Keratinocyte (primary cell): ENCODE results near the gene CPLX3. TPM values are rescaled to one million over a fixed set of nuclear protein-coding genes. Genes with fewer than 3 reads are reported as not detected.
A peak's percentile ranks its signal among the peaks of the same experiment; 100 is the strongest.

ENCODE experiments used
- DNase-seq: peaks from one replicate; pipeline ENCODE4 v3.0.0-alpha.2; 2011; ENCODE audit warnings: low read depth, missing footprints, low spot score
- FAIRE-seq: peaks from 2 replicates; lab custom pipeline; 2011; peaks lifted over from hg19 to GRCh38; lab: Jason Lieb, UNC
- H2AFZ ChIP-seq: 2 replicates; pipeline ENCODE4 v1.6.0; 2012; ENCODE audit warnings: low read length, control low read depth, inconsistent platforms; ENCODE audit not compliant: control insufficient read depth
- H3K27ac ChIP-seq: 2 replicates; pipeline ENCODE4 v1.5.1; 2011; ENCODE audit warnings: low read length; ENCODE audit not compliant: control insufficient read depth, insufficient read depth
- H3K27me3 ChIP-seq: 3 replicates; pipeline ENCODE4 v1.6.0; 2011; ENCODE audit warnings: low read length; ENCODE audit not compliant: control insufficient read depth, insufficient read depth; ENCODE audit errors: extremely low read depth
- H3K36me3 ChIP-seq, 2 experiments: 2 replicates in 1 of 2; 3 replicates in 1 of 2; pipeline ENCODE4 v1.5.1; 2011; ENCODE audit warnings: low read length in 2 of 2, mild to moderate bottlenecking in 1 of 2; ENCODE audit not compliant: control insufficient read depth in 2 of 2, insufficient read depth in 2 of 2; ENCODE audit errors: extremely low read depth in 1 of 2
- H3K4me1 ChIP-seq: 3 replicates; pipeline ENCODE4 v1.5.1; 2011; ENCODE audit warnings: low read length; ENCODE audit not compliant: control insufficient read depth, insufficient read depth; ENCODE audit errors: extremely low read depth
- H3K4me2 ChIP-seq: 3 replicates; pipeline ENCODE4 v1.6.0; 2011; ENCODE audit warnings: low read depth, low read length; ENCODE audit not compliant: control insufficient read depth, insufficient read depth; ENCODE audit errors: extremely low read depth
- H3K4me3 ChIP-seq, 3 experiments: fragments of 200-600 bp in 1 of 3; sonication (generic) in 1 of 3; 2 replicates in 2 of 3; 3 replicates in 1 of 3; pipeline ENCODE4 v1.5.1; 2011 to 2016; ENCODE audit warnings: low read length in 3 of 3, mild to moderate bottlenecking in 3 of 3, control low read depth in 2 of 3, inconsistent platforms in 1 of 3, low read depth in 1 of 3, mixed read lengths in 1 of 3, mixed run types in 1 of 3, moderate library complexity in 1 of 3; ENCODE audit not compliant: control insufficient read depth in 2 of 3, insufficient read depth in 2 of 3; ENCODE audit errors: extremely low read depth in 1 of 3
- H3K79me2 ChIP-seq: 2 replicates; pipeline ENCODE4 v1.6.0; 2012; ENCODE audit warnings: low read length; ENCODE audit not compliant: control insufficient read depth, insufficient read depth
- H3K9ac ChIP-seq: 3 replicates; pipeline ENCODE4 v1.6.0; 2011; ENCODE audit warnings: low read length; ENCODE audit not compliant: control insufficient read depth, insufficient read depth; ENCODE audit errors: extremely low read depth
- H3K9me1 ChIP-seq: 3 replicates; pipeline ENCODE4 v1.6.0; 2011; ENCODE audit warnings: low read length; ENCODE audit not compliant: control insufficient read depth, insufficient read depth; ENCODE audit errors: extremely low read depth
- H3K9me3 ChIP-seq: 2 replicates; pipeline ENCODE4 v1.5.1; 2012; ENCODE audit warnings: low read depth, low read length; ENCODE audit not compliant: control insufficient read depth
- H4K20me1 ChIP-seq: 3 replicates; pipeline ENCODE4 v1.6.0; 2011; ENCODE audit warnings: low read length; ENCODE audit not compliant: control insufficient read depth, insufficient read depth; ENCODE audit errors: extremely low read depth
- EZH2 ChIP-seq: IDR thresholded peaks from one replicate; pipeline ENCODE4 v1.6.1; 2012; ENCODE audit warnings: inconsistent platforms, mild to moderate bottlenecking, low read length, moderate library complexity
- dilution Hi-C: fragments of 300-500 bp; cut with MboI; formaldehyde crosslinking; loops from one replicate; pipeline ENCODE4 v1.7.0; 2020; ENCODE audit warnings: low sequenced_read_pairs; ENCODE audit not compliant: extremely low pct_ligation_motif_present
- polyA plus RNA-seq, 5 experiments: library from polyadenylated mRNA; depleted of rRNA in 3 of 5; stranded (reverse) in 3 of 5; stranded (forward) in 1 of 5; unstranded in 1 of 5; fragments of >200 nt; gene quantifications; 1 replicate in 1 of 5; 2 replicates in 3 of 5; 3 replicates in 1 of 5; pipeline versions ENCODE4 v1.2.1 to v1.2.3, GENCODE V29; 2011 to 2012; ENCODE audit warnings: missing spikeins in 2 of 5, low read depth in 1 of 5, low replicate concordance in 1 of 5
- TF ChIP-seq, protein P1 (sequence below), 3 experiments: IDR thresholded peaks in 1 of 3; conservative IDR thresholded peaks in 1 of 3; optimal IDR thresholded peaks in 1 of 3; 2 replicates in 2 of 3; 3 replicates in 1 of 3; pipeline versions ENCODE3 to v1.5.1; 2011; ENCODE audit warnings: low read length in 3 of 3, mild to moderate bottlenecking in 3 of 3, moderate library complexity in 2 of 3, control low read depth in 1 of 3, inconsistent platforms in 1 of 3; ENCODE audit not compliant: insufficient read depth in 2 of 3; ENCODE audit errors: extremely low read depth in 1 of 3

CPLX3 gene
- polyA plus RNA-seq, 1 donor (not counting 4 experiments of a cell fraction or from before 2014, with no cell fraction given), result not detected

DNA sequence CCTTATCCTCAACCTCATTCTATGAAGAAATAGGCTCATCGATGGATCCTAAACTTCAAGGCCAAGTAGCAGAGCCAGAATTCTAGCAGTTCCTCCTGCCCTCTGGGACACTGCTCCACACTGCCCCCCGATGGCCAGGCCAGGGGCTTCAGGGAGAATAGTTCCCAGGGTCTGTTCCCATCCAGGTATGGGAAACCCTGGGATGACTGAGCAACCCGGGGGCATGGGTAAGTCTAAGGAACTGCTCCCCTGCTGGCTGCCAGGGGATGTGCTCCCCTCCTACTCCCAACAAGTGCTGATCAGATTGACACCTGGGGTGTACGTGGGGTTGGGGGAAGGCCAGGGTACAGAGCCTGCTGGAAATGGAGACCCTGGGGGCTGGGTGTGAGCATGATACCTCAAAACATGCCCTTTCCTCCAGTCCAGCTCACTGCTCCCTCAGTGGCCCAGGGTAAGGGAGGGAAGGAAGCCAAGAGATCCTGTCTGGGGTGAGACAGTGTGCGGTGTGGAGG is 8.9 kb downstream of the CPLX3 start:
- FAIRE-seq (no peak), DNase-seq (peak; percentile 67)
- Histone ChIP-seq H3K4me3 (no peak overlapping the region), H3K4me1 (no peaks in the 10 kb centered on the region), H3K4me2 (no peak overlapping the region), H3K9me3 (no peaks in the 10 kb centered on the region), H4K20me1 (no peaks in the 10 kb centered on the region), H2AFZ (no peak overlapping the region), H3K27me3 (peaks cover 5% of the 10 kb centered on the region), H3K79me2 (no peaks in the 10 kb centered on the region), H3K9ac (no peak overlapping the region), H3K27ac (no peak overlapping the region), H3K36me3 (peaks cover 4 to 9% of the 10 kb centered on the region in 2 experiments), H3K9me1 (no peaks in the 10 kb centered on the region)
- no peak for TF ChIP-seq EZH2
- TF ChIP-seq, protein P1, sequence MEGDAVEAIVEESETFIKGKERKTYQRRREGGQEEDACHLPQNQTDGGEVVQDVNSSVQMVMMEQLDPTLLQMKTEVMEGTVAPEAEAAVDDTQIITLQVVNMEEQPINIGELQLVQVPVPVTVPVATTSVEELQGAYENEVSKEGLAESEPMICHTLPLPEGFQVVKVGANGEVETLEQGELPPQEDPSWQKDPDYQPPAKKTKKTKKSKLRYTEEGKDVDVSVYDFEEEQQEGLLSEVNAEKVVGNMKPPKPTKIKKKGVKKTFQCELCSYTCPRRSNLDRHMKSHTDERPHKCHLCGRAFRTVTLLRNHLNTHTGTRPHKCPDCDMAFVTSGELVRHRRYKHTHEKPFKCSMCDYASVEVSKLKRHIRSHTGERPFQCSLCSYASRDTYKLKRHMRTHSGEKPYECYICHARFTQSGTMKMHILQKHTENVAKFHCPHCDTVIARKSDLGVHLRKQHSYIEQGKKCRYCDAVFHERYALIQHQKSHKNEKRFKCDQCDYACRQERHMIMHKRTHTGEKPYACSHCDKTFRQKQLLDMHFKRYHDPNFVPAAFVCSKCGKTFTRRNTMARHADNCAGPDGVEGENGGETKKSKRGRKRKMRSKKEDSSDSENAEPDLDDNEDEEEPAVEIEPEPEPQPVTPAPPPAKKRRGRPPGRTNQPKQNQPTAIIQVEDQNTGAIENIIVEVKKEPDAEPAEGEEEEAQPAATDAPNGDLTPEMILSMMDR (optimal IDR thresholded peaks at IDR 0.05 in 1 of 3, IDR thresholded peaks at IDR 0.05 in 1 of 3, conservative IDR thresholded peaks at IDR 0.05 in 1 of 3; ENCODE audit: extremely low read depth in 1 of 3, insufficient read depth in 2 of 3, low read length in 3 of 3), result peak; percentile 80 to 98 (median 88)
- dilution Hi-C loops, result no loop called here

DNA sequence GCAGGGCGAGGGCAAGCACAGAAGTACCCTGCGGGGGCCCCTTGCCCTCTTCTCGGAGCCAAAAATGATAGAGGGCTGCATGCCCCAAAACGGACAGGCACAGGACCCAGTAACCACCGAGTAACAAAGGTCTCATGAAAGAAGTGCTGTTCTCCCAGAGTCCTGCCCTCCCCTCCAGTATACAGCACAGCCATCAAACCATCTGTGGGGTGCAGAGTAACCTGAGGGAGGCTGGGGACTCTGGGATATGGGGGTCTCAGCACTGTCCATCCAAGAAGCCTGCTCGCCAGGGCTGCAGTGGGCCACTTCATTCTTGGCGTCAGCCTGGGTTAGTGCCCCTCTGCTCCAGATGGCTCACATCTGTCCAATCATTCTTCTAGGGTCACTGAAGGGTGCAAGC is 10.4 kb downstream of the CPLX3 start:
- DNase-seq, result no peak
- Histone ChIP-seq H3K4me2 (no peak overlapping the region), H3K27ac (no peak overlapping the region), H2AFZ (no peak overlapping the region), H3K9me1 (no peaks in the 10 kb centered on the region), H3K4me1 (no peaks in the 10 kb centered on the region), H3K79me2 (no peaks in the 10 kb centered on the region), H3K9me3 (no peaks in the 10 kb centered on the region), H4K20me1 (no peaks in the 10 kb centered on the region), H3K36me3 (peaks cover 4 to 11% of the 10 kb centered on the region in 2 experiments), H3K4me3 (no peak overlapping the region), H3K9ac (no peak overlapping the region), H3K27me3 (no peaks in the 10 kb centered on the region)
- FAIRE-seq, result no peak
- TF ChIP-seq EZH2, result no peak
- TF ChIP-seq, protein P1 (optimal IDR thresholded peaks at IDR 0.05 in 1 of 3, IDR thresholded peaks at IDR 0.05 in 1 of 3, conservative IDR thresholded peaks at IDR 0.05 in 1 of 3; ENCODE audit: extremely low read depth in 1 of 3, insufficient read depth in 2 of 3, low read length in 3 of 3), result no peak
- dilution Hi-C loops, result no loop called here
